Spinal cord (tissue), 10 donors: ENCODE measurements around the gene ZC3HAV1. TPM values are rescaled to one million over a fixed set of nuclear protein-coding genes. Genes with fewer than 3 reads are reported as not detected.
"Not testable (repeated sequence)": the region's sequence is repeated elsewhere in the genome, so short reads cannot be mapped to it uniquely, and the experiment has no call there.

Experiments
- DNase-seq, 6 donors: peaks; one replicate each; pipeline versions ENCODE4 v3.0.0 to v3.0.0-alpha.2; 2013 to 2015; ENCODE audit warnings: low spot score in 6 of 6, low read depth in 4 of 6
- H3K27ac ChIP-seq: one replicate; pipeline ENCODE4 v1.5.1; 2013; ENCODE audit warnings: low read depth, low read length, control low read depth
- H3K27me3 ChIP-seq: one replicate; pipeline ENCODE4 v1.6.1; 2013; ENCODE audit warnings: low read length; ENCODE audit not compliant: control insufficient read depth, insufficient read depth
- H3K36me3 ChIP-seq: one replicate; pipeline ENCODE4 v1.6.1; 2013; ENCODE audit warnings: low read length; ENCODE audit not compliant: control insufficient read depth, insufficient read depth
- H3K4me1 ChIP-seq: one replicate; pipeline ENCODE4 v1.6.1; 2013; ENCODE audit warnings: low read length; ENCODE audit not compliant: control insufficient read depth, insufficient read depth
- H3K4me3 ChIP-seq: one replicate; pipeline ENCODE4 v1.5.1; 2013; ENCODE audit warnings: low read depth, low read length, control low read depth
- H3K9me3 ChIP-seq: one replicate; pipeline ENCODE4 v1.6.1; 2013; ENCODE audit warnings: low read length; ENCODE audit not compliant: control insufficient read depth, insufficient read depth
- WGBS: methylation state at CpG from one replicate; pipeline ENCODE4 v1.1.5; 2013; ENCODE audit warnings: missing lambda C conversion rate; ENCODE audit not compliant: insufficient coverage; 5-methylcytosine and 5-hydroxymethylcytosine counted together
- long read RNA-seq, 4 donors: transcript quantifications; one replicate each; lab custom pipeline, GENCODE V29; 2026
- polyA plus RNA-seq, 2 donors: library from polyadenylated mRNA; unstranded; fragments of 120-200 nt; gene quantifications; one replicate each; pipeline ENCODE4 v1.2.1, GENCODE V29; 2013; ENCODE audit not compliant: insufficient read length in 2 of 2
- total RNA-seq, 2 donors: library from RNA; depleted of rRNA in 1 of 2; stranded (reverse); fragments of 120-200 nt in 1 of 2; fragments of >200 nt in 1 of 2; gene quantifications; one replicate each; pipeline versions ENCODE4 v1.2.3 to v1.2.4, GENCODE V29; 2013 to 2014
- donor health status: healthy.

The ZC3HAV1 gene
- total RNA-seq, result 10 to 100 TPM; 23.3 to 25.2 TPM
- polyA plus RNA-seq, result 10 to 100 TPM in 1 of 2 donors, 1 to 10 TPM in 1; 9.5 to 11.6 TPM
- long read RNA-seq, donor 1, result 0 reads
- long read RNA-seq, donor 2, result 0 reads
- long read RNA-seq, donor 3, full-length matches to known transcripts, result 1 of 1 reads
- long read RNA-seq, donor 3, partial matches to known transcripts, result 0 of 1 reads
- long read RNA-seq, donor 3, other reads (novel, unspliced or antisense), result 0 of 1 reads
- long read RNA-seq, donor 4, result 0 reads

DNA sequence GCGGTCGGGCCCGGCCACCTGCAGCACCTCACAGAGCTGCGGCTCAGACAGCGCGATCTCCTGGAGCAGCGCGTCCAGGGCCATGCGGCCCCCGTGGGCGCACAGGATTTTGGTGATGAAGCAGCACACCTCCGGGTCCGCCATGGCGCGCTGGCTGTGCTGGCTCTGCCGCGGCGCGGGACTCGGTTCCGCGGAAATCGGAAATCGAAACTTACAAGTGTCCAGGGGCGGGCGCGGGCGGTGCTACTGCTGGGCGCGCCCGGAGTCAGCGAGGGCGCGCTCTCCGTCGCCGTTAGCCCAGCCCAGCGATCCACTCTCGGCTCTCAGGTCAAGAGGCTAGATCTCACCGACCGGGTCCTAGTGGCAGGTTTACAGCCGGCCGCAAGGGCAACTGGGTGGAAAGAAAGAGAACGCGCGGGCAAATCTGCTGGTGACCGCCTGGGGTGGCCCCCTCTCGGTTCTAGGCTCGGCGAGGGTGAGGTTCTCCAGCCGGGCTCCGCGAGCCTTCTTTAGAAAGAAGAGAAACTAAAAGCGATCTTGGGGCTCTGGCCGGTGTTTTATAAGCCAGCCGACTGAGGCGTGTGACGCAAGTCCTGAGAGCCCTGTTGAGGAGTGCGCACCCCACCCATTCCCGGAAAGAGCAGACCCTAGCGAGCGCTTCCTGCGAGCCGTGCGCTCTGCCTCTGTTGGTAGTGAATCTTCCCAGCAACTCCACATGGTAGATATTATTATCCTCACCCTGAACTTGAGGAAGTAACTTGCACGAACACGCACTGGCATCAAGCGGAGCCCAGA lies at the start of gene ZC3HAV1:
Gene ZC3HAV1, minus strand, starts transcription at position 533 of the 795 bp plus-strand sequence. Its CDS starts 389 bp downstream, at position 144.
- Histone ChIP-seq H3K4me1 (peaks cover 19% of the 10 kb centered on the region), H3K27ac (peak within 1 kb of the TSS; percentile 88), H3K9me3 (no peaks in the 10 kb centered on the region), H3K4me3 (peak within 1 kb of the TSS; percentile 84), H3K36me3 (no peaks in the 10 kb centered on the region), H3K27me3 (peaks cover 28% of the 10 kb centered on the region)
- under 1% methylated on average over 68 of the region's 68 CpGs for WGBS
- DNase-seq, result peak in 3 of 6 donors; percentile 31 to 87 (median 68)

DNA sequence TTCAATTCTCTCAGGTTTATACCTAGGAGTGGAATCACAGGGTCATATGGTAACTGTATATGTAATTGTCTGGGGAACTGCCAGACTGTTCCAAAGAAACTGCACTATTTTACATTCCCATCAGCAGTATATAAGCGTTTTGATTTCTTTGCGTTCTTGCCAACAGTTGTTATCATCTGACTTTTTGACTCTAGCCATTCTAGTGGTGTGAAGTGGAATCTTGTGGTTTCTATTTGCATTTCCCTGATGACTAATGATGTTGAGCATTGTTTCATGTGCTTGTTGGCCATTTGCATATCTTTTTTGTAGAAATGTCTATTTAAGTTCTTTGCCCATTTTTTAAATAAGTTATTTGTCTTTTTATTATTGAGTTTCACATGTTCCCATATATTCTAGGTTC lies 44.3 kb upstream of the ZC3HAV1 start:
- WGBS, result no CpG with 5 or more reads among the region's 2 CpGs
- no peak for DNase-seq
- no peak overlapping the region for H3K27ac ChIP-seq

DNA sequence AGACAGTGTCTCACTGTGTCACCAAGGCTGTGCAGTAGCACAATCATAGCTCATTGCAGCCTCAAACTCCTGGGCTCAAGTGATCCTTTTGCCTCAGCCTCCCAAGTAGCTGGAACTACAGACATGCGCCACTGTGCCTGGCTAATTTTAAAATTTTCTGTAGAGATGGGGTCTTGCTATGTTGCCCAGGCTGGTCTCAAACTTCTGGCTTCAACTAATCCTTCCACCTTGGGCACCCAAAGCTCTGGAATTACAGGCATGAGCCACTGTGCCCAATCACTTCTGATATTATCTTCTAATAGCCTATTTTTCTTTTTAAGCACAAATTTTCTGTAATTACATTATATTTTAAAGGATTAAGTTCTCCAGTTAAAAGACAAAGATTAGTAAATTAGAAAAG lies 42.6 kb upstream of the ZC3HAV1 start:
- Histone ChIP-seq H3K9me3 (no peaks in the 10 kb centered on the region), H3K27me3 (no peaks in the 10 kb centered on the region), H3K4me1 (no peaks in the 10 kb centered on the region), H3K4me3 (no peak overlapping the region), H3K27ac (no peak overlapping the region), H3K36me3 (peaks cover 9% of the 10 kb centered on the region)
- DNase-seq, result no peak
- WGBS, result 100% methylated on average over 1 of the region's 1 CpG

More for the DNA sequence above, 44.3 kb upstream of the ZC3HAV1 start:
- H3K9me3 ChIP-seq, result peaks cover 6% of the 10 kb centered on the region
- H3K4me3 ChIP-seq, result no peak overlapping the region
- H3K27me3 ChIP-seq, result no peaks in the 10 kb centered on the region
- peaks cover 5% of the 10 kb centered on the region for H3K36me3 ChIP-seq
- no peaks in the 10 kb centered on the region for H3K4me1 ChIP-seq

DNA sequence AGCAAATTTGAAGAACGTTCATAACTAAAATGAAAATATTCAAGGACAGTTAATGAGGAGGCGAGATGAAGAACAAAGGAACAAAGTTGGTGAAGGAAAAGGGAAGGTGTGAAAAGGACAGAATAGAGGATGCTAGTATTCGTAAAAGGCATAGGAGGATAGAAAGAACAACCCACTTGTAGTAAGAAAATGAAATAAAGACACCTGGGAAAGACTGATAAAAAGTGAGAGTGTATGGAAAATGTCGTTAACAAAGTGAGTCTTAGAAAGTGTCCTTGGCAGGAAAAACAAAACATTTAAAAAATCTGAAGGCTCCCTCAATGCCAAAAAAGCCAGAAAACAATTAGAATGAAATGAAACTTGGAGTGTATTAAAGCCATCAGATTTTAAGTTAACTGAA lies 29.6 kb upstream of the ZC3HAV1 start:
- Histone ChIP-seq H3K4me1 (peaks cover 3% of the 10 kb centered on the region), H3K27ac (no peak overlapping the region), H3K4me3 (no peak overlapping the region), H3K9me3 (no peaks in the 10 kb centered on the region), H3K27me3 (no peaks in the 10 kb centered on the region), H3K36me3 (peaks cover 15% of the 10 kb centered on the region)
- DNase-seq, result no peak
- WGBS, result 100% methylated on average over 2 of the region's 4 CpGs

DNA sequence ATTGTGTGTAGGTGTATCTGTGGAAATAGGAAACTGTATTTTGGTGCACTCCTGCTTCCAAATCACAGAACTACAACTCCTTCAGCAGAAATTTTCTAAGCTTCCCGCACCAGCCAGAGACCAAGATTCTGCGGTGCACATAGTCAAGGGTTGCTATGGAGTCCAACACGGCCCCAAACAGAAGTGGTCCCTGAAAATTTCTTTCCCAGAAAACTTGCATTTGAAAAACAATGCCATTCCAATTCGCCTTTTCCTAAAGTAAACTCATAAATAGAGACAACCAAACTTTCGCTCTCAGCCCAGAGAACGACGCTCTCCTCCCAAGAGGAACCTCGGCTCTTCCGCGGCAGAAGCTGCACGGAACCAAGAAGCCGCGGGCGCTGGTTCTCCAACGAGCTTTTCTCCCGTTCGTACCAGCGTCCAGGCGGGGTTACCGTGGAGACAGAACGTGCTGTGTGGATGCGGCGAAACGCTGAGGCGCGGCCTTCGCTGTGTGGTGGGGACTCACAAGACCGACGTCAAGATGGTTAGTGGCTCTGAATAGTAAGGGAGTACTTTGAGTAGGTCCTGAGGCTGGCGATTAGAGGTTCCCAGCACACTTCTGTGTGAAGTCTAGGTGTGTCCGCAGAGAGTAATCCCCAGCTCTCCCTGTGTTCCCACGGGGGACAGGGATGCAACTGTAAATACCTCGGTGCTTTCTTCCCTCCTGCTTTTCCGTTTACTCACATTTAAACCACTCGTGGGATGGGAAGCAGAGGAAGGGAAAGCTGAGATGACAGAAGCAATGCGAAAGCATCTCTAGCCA lies 24.0 kb upstream of the ZC3HAV1 start:
- 1% methylated on average over 28 of the region's 36 CpGs for WGBS
- peak; percentile 85 to 97 (median 92) for DNase-seq
- H3K9me3 ChIP-seq, result no peaks in the 10 kb centered on the region
- H3K27ac ChIP-seq, result peak overlapping the region; percentile 78
- H3K36me3 ChIP-seq, result peaks cover 9% of the 10 kb centered on the region
- H3K4me1 ChIP-seq, result peaks cover 5% of the 10 kb centered on the region
- H3K27me3 ChIP-seq, result no peaks in the 10 kb centered on the region
- H3K4me3 ChIP-seq, result peak overlapping the region; percentile 79

DNA sequence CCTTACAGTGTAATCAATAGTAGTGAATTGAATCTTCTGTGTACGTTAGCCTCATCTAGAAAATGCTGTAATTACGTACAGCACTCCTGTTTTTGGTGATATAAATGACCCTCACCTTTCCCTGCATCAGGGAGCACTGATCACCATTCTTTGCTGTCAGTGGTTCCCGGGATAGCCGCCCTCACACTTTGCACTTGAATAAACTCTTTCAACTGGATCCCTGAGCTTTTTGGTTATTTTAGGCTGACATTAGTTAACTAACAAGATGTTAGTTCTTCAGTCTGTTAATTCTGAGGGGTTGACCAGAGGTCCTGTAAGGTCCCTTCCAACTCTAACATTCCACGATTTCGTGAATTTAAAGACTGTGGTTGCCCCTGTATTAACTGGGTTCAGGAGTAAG lies 23.4 kb upstream of the ZC3HAV1 start:
- WGBS, result no CpG with 5 or more reads among the region's 6 CpGs
- DNase-seq, result no peak
- Histone ChIP-seq H3K27me3 (no peaks in the 10 kb centered on the region), H3K27ac (peak overlapping the region; percentile 78), H3K4me3 (peak overlapping the region; percentile 79), H3K4me1 (peaks cover 5% of the 10 kb centered on the region), H3K9me3 (no peaks in the 10 kb centered on the region), H3K36me3 (peaks cover 9% of the 10 kb centered on the region)

DNA sequence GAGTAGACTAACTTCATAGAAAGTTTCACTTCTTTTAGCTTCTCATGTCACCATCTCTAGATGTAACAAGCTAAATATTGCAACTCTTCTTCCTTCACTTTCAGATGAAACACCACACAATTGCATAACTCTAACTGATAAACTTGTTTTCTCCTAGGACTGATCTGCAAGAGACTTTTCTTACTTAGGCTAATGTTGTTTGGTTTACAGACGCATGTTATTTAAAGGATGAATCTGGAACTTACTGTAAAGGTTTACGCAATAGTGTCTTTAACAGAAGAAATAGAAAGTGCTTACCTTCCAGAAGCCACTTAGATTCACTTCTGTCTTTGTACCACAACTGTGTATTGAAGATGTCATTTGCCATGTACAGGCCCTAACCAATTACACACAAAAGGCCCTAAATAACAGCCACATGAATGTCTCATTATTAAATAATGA lies 22.1 kb upstream of the ZC3HAV1 start:
- peaks cover 8% of the 10 kb centered on the region for H3K36me3 ChIP-seq
- H3K4me1 ChIP-seq, result peaks cover 5% of the 10 kb centered on the region
- no peak overlapping the region for H3K4me3 ChIP-seq
- no peak for DNase-seq
- no peaks in the 10 kb centered on the region for H3K9me3 ChIP-seq
- no CpG with 5 or more reads among the region's 2 CpGs for WGBS
- H3K27me3 ChIP-seq, result no peaks in the 10 kb centered on the region
- H3K27ac ChIP-seq, result peak overlapping the region; percentile 78

DNA sequence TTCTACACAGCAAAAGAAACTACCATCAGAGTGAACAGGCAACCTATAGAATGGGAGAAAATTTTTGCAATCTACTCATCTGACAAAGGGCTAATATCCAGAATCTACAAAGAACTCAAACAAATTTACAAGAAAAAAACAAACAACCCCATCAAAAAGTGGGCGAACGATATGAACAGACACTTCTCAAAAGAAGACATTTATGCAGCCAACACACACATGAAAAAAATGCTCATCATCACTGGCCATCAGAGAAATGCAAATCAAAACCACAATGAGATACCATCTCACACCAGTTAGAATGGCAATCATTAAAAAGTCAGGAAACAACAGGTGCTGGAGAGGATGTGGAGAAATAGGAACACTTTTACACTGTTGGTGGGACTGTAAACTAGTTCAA lies 20.3 kb upstream of the ZC3HAV1 start:
- H3K9me3 ChIP-seq, H3K4me3 ChIP-seq, H3K36me3 ChIP-seq, H3K4me1 ChIP-seq, H3K27me3 ChIP-seq, DNase-seq, H3K27ac ChIP-seq: not testable (repeated sequence)
- no CpG with 5 or more reads among the region's 2 CpGs for WGBS

DNA sequence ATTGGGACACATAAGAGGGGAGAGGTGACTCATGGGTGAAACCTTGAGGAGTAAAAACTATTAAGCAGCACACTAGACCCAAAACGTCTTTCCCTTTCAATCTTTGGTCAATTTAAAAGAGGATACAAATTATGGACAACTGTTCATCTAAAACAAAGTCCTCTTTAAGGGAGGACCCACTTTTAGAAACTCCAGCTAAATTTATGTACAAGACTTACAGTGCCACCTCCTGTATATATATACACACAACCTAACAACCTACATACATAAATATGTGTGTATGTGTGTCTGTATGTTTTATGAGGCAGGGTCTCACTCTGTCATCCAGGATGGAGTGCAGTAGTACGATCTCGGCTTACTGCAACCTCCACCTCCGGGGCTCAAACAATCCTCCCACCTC lies 18.1 kb upstream of the ZC3HAV1 start:
- no peaks in the 10 kb centered on the region for H3K27me3 ChIP-seq
- H3K4me3 ChIP-seq, result no peak overlapping the region
- 100% methylated on average over 2 of the region's 4 CpGs for WGBS
- H3K4me1 ChIP-seq, result no peaks in the 10 kb centered on the region
- DNase-seq, result no peak
- no peaks in the 10 kb centered on the region for H3K9me3 ChIP-seq
- no peaks in the 10 kb centered on the region for H3K36me3 ChIP-seq
- no peak overlapping the region for H3K27ac ChIP-seq
